ENCODE measurements around the gene UBXN4.
"Not testable (repeated sequence)": the region's sequence is repeated elsewhere in the genome, so short reads cannot be mapped to it uniquely, and the experiment has no call there.

- peak; percentile 21; the same call in 1 of the 2 replicates for TF ChIP-seq CTCF (conservative IDR thresholded peaks at IDR 0.05; ENCODE audit: low read length)
- TF ChIP-seq EZH2phosphoT487 (IDR thresholded peaks at IDR 0.05; ENCODE audit: borderline replicate concordance) = not testable (repeated sequence)
Observed at GRCh38 chr2:135795641-135796040, 54.0 kb downstream of the UBXN4 start.

Measured in Loucy (cell line).